ENCODE results near the gene TPGS1.
A peak's percentile ranks its signal among the peaks of the same experiment; 100 is the strongest.

TPGS1 gene

GRCh38 chr19:539429-540030 lies 32.2 kb downstream of the TPGS1 start:
- no peak for DNase-seq (ENCODE audit: low spot score)

DNA sequence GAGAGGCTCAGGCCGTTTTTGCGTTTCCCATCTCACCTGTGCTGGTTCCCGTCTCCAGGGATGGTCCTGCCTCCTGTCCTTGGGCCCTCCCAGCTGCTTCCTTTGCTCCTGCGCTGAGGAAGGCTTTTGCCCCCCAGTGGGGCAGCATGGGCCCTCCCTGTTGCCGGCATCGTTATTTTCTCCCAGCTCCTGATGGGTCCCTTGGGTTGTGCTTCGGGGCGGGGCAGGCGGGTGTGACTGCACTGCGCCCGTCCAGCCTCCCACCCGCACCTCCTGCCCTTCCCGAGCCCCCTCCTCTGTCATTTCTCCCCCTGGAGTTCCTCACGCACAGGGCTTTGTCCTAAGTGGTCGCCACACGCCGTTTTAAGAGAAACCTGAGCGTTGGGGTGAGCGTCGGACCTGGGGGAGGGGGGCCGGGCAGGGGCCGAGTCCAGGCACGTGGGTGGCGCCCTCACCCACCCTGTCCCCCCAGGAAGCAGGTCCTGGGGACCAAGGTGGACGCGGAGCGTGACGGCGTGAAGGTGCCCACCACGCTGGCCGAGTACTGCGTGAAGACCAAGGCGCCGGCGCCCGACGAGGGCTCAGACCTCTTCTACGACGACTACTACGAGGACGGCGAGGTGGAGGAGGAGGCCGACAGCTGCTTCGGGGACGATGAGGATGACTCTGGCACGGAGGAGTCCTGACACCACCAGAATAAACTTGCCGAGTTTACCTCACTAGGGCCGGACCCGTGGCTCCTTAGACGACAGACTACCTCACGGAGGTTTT lies 33.8 kb downstream of the TPGS1 start:
- DNase-seq (ENCODE audit: low spot score) = no peak

DNA sequence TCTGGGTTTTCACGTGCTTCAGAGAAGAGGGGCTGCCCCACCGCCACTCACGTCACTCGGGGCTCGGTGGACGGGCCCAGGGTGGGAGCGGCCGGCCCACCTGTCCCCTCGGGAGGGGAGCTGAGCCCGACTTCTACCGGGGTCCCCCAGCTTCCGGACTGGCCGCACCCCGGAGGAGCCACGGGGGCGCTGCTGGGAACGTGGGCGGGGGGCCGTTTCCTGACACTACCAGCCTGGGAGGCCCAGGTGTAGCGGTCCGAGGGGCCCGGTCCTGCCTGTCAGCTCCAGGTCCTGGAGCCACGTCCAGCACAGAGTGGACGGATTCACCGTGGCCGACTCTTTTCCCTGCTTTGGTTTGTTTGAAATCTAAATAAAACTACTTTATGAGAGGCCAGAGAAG lies 34.4 kb downstream of the TPGS1 start:
- DNase-seq (ENCODE audit: low spot score) = no peak

- DNase-seq (ENCODE audit: low spot score) = no peak
Observed at GRCh38 chr19:542173-542866, 35.0 kb downstream of the TPGS1 start.

DNA sequence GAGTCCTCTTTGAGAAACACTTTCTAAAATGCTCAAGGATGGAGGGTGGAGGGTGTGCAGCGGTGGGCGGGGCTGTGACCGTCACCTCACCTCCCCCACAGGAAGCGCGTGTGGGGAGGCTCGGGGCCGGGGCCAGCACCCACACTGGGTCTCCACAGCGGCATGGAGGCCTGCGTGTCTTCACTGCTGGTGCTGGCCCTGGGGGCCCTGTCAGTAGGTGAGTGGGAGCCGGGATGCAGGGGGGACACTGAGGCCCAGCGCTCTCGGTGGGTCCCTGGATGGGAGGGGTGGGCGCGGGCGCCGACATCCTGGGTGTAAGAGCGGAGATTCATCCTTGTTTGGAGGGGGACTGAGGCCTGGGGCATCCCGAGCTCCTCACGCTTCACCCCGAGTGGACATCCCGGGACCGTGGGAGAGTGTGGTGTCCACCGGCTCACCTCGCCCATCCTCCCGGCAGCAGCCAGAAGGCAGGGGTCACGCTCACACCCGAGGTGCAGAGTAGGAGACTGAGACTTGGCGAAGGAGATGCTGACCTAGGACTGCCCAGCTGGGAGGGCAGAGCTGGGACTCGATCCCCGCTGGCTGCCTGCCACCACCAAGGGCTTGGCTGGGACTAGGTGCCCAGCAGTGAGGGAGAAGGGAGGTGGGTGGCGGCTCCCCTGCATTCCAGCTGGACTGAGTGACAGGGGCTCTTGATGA lies 36.8 kb downstream of the TPGS1 start, which contains the start of gene GZMM:
Gene GZMM (plus strand): TSS at position 144 of the 699 bp plus-strand sequence. CDS start 19 bp downstream, at position 163.
- no peak for DNase-seq (ENCODE audit: low spot score)

- DNase-seq (ENCODE audit: low spot score) = no peak
Observed at GRCh38 chr19:547117-547516, 39.8 kb downstream of the TPGS1 start.

- no peak for DNase-seq (ENCODE audit: low spot score)
Observed at GRCh38 chr19:547836-548720, 40.8 kb downstream of the TPGS1 start.

GRCh38 chr19:548886-549830 lies 41.9 kb downstream of the TPGS1 start:
- peak; percentile 73 for DNase-seq (ENCODE audit: low spot score)

DNA sequence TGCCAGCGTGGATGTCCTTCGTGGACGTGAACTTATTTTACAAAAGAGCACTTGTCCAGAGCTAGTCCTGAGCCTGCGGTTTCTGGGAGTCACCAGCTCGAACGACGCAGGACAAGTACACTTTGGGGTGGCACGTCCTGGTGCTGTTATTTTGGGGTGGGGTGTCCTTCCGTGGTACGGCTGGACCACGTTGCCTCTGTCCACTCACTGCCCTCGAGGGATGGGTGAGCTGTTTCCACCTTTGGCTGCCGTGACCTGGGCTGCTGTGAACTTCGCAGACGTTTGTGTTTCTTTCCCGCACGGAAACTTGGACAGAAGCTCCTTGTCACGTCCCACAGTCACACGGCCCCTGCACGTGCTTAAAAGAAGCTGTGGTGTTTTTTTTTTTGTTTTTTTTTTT lies 47.5 kb downstream of the TPGS1 start:
- DNase-seq (ENCODE audit: low spot score) = no peak

DNA sequence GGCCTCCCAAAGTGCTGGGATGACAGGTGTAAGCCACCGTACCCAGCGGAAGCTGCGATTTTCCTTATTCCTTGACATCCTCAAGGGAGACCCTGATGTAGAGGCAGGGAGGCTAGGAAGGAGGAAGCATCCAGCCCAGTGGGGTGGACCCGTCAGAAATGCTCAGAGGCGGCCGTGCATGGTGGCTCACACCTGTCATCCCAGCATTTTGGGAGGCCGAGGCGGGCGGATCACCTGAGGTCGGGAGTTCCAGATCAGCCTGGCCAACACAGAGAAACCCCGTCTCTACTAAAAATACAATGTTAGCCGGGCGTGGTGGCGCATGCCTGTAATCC lies 48.1 kb downstream of the TPGS1 start:
- no peak for DNase-seq (ENCODE audit: low spot score)

DNA sequence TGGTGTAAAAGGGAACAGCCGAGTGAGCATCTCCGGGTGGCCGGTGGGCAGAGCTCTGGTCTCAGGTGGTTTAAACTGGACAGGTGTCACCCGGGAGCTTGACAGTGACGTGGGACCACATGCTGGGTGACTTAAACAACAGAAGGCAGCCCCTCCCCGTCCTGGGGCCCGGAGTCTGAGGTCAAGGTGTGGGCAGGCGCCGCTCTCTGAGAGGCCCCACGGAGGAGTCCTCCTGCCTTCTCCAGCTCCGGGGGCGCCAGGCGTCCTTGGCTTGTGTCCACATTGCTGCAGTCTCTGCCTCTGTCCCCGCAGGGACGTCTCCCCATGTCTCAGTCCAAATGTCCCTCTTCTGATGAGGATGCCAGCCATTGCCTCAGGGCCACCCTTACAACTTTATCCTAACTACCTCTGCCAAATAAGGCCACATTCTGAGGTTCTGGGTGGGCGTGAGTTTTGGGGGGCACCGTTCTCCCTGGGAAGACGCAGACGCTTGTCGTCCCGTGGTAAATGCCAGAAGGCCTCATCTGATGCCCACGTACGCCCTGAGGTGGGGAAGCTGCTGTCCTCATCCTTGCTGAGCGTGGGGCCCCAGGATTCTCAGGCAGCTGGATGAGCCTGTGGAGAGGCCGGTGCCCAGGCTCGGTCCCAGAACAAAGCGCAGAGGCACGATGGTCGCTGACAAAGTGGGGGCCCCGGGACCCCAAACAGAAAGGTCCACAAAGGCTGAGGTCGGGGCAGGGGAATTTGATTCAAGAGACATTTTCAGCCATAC lies 49.5 kb downstream of the TPGS1 start:
- no peak for DNase-seq (ENCODE audit: low spot score)

- DNase-seq (ENCODE audit: low spot score) = no peak
Observed at GRCh38 chr19:558770-559439, 51.6 kb downstream of the TPGS1 start.

GRCh38 chr19:560121-560520 lies 52.8 kb downstream of the TPGS1 start:
- DNase-seq (ENCODE audit: low spot score) = no peak

DNA sequence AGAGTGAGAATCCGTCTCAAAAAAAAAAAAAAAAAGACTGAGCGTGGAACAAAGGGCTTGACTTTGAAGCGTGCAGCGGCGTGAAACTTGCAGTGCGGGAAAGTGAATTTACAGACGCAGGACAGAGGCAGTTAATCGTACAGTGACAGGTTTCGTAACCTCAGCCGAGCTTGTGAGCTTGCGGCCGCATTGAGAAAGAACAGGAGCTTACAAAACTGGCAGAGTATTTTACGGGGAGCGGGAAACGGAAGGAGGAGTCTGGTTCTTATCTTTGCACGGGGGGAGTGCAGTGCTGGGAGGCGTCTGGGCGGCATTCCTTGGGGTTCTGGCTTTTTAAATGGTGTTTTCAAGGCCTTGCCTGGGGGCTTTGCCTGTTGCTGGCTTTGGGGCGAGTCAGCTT lies 59.1 kb downstream of the TPGS1 start:
- no peak for DNase-seq (ENCODE audit: low spot score)

DNA sequence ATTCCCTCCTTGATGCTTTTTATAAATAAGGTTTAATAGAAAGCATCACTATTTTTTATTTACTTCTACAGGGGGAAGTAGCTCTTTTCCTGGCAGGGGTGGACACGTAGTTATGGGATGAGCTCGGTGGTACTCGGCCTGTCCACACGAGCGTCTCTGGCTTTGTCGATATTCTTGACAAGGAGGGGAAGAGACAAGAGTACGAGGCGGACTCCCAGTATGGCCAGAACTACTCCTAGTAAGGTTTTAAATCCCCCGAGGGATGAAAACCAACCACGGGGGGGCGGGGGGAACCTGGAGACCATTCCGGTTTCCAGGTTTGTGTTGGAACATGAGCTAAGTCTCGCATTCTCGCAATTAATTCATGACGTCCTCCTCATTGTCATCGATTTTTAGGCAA lies 59.5 kb downstream of the TPGS1 start:
- DNase-seq (ENCODE audit: low spot score) = no peak

DNA sequence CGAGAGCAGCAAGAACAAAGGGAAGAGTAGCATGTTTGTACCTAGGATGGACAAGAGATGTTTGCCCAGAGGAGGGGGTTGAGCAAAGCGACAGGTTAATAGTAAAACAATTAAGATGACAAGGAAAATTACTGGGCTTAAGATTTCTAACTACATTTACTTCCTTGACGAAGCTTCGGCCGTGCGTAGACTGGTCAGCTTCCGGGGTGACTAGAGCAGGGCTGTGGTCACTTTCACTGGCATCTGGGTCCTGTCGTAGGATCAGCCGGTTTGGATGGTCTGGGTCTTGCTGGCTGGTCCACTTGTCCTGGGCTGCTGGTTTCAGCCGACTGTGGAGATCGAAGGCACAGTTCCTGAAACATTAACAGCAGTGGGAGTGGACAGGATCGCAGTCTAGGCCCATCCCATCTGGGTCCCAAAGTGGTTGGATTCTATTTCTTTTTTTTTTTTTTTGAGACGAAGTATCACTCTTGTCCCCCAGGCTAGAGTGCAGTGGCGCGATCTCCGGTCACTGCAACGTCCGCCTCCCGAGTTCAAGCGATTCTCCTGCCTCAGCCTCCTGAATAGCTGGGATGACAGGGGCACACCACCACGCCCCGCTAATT lies 60.1 kb downstream of the TPGS1 start:
- no peak for DNase-seq (ENCODE audit: low spot score)
